Ishikawa (cell line): ENCODE results near the gene TBX10.

Source experiments
- CEBPB ChIP-seq: IDR thresholded peaks from 2 replicates; pipeline ENCODE4 v1.6.1; 2012
- CREB1 ChIP-seq: IDR thresholded peaks from 2 replicates; pipeline ENCODE4 v1.6.1; 2012; ENCODE audit warnings: low read depth
- EP300 ChIP-seq: IDR thresholded peaks from 2 replicates; pipeline ENCODE4 v1.6.1; 2012; ENCODE audit warnings: borderline replicate concordance
- FOXM1 ChIP-seq: IDR thresholded peaks from 2 replicates; pipeline ENCODE4 v1.6.1; 2012; ENCODE audit warnings: low read depth, borderline replicate concordance
- NFIC ChIP-seq: IDR thresholded peaks from 2 replicates; pipeline ENCODE4 v1.6.1; 2012
- RAD21 ChIP-seq: IDR thresholded peaks from 2 replicates; pipeline ENCODE4 v1.6.1; 2012; ENCODE audit warnings: low read depth
- REST ChIP-seq: IDR thresholded peaks from 2 replicates; pipeline ENCODE4 v1.6.1; 2012; ENCODE audit warnings: low read depth, mild to moderate bottlenecking
- TAF1 ChIP-seq: IDR thresholded peaks from 2 replicates; pipeline ENCODE4 v1.6.1; 2012; ENCODE audit warnings: low read depth, mild to moderate bottlenecking
- YY1 ChIP-seq: IDR thresholded peaks from 2 replicates; pipeline ENCODE4 v1.6.1; 2012; ENCODE audit warnings: low read depth
- ZBTB7A ChIP-seq: IDR thresholded peaks from 2 replicates; pipeline ENCODE4 v1.6.1; 2012; ENCODE audit warnings: low read depth

DNA sequence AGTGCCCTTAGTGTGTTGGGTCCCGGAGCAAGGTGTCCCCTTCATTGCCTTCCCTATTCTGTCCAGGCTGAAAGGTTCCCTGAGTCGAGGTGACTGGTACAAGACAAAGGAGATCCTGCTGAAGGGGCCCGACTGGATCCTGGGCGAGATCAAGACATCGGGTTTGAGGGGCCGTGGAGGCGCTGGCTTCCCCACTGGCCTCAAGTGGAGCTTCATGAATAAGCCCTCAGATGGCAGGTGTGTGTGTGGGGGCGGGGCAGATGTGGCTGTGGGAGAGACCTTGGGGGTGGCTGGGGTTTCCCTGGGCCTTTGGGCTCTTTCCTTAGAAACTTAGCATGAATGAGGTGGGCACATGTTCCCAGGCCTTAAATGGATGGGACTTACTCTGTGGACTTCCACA lies 31.1 kb downstream of the TBX10 start:
- no peak for TF ChIP-seq YY1
- no peak for TF ChIP-seq FOXM1
- no peak for TF ChIP-seq CEBPB
- TF ChIP-seq ZBTB7A = no peak
- TF ChIP-seq RAD21 = no peak
- TF ChIP-seq REST = no peak
- TF ChIP-seq TAF1 = no peak
- TF ChIP-seq CREB1 = no peak
- no peak for TF ChIP-seq NFIC
- no peak for TF ChIP-seq EP300
